Esophagus (tissue), 2 donors: ENCODE data around the gene TAPBP. TPM values are rescaled to one million over a fixed set of nuclear protein-coding genes. Genes with fewer than 3 reads are reported as not detected.

Source experiments
- H3K27ac ChIP-seq, 2 donors: one replicate each; pipeline ENCODE4 v1.5.1; 2013; ENCODE audit warnings: low read depth in 2 of 2, mild to moderate bottlenecking in 2 of 2, inconsistent platforms in 1 of 2, low read length in 1 of 2, moderate library complexity in 1 of 2
- H3K27me3 ChIP-seq, 2 donors: one replicate each; pipeline ENCODE4 v1.6.1; 2013; ENCODE audit warnings: low read length in 2 of 2, control low read depth in 1 of 2, mild to moderate bottlenecking in 1 of 2; ENCODE audit not compliant: insufficient read depth in 2 of 2, control insufficient read depth in 1 of 2
- H3K36me3 ChIP-seq, 2 donors: one replicate each; pipeline ENCODE4 v1.6.1; 2013; ENCODE audit warnings: low read length in 1 of 2; ENCODE audit not compliant: control insufficient read depth in 2 of 2, insufficient read depth in 2 of 2
- H3K4me1 ChIP-seq, 2 donors: one replicate each; pipeline ENCODE4 v1.6.1; 2013; ENCODE audit warnings: low read length in 1 of 2; ENCODE audit not compliant: control insufficient read depth in 2 of 2, insufficient read depth in 2 of 2
- H3K4me3 ChIP-seq, 2 donors: one replicate each; pipeline ENCODE4 v1.5.1; 2013; ENCODE audit warnings: low read length in 2 of 2, mild to moderate bottlenecking in 2 of 2, low read depth in 1 of 2, moderate library complexity in 1 of 2
- H3K9me3 ChIP-seq, 2 donors: one replicate each; pipeline ENCODE4 v1.6.1; 2013; ENCODE audit warnings: mild to moderate bottlenecking in 2 of 2, low read depth in 1 of 2, low read length in 1 of 2, moderate library complexity in 1 of 2; ENCODE audit not compliant: control insufficient read depth in 2 of 2, insufficient read depth in 1 of 2
- WGBS, 2 donors: extraction: QIAGEN DNeasy Blood & Tissue Kit; methylation state at CpG; one replicate each; pipeline ENCODE4 v1.1.7; 2013; 5-methylcytosine and 5-hydroxymethylcytosine counted together
- polyA plus RNA-seq, 2 donors: library from polyadenylated mRNA; stranded (reverse); fragments of 200-250 nt; gene quantifications; one replicate each; pipeline ENCODE4 v1.2.3, GENCODE V29; 2013
- donor health status: healthy with polysubstance abuse.
- donor health status: Bipolar disorder and iron deficiency.

TAPBP gene
- polyA plus RNA-seq, 2 donors, result 20.1 to 39.8 TPM

DNA sequence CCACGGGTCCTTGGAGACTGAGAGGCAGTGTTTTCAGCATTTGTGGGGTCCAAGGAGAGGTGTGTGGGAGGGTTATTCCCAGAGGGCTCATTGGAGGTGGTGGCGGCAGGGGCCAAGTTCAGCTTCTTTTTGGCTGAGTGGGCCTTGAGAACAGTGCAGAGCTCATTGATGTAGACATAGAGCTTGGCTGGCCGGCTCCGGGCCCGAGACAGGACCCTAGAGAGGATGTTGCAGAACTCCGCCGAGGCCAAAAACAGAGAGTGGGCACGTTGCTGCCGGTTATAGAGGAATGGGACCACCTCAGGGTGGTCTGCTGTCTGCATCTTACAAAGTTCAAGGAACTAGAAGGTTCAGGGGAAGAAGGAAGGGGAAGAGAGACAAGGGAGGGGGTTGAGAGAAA lies 7.3 kb upstream of the TAPBP start:
- H3K36me3 ChIP-seq, result peaks cover 18 to 24% of the 10 kb centered on the region in 2 donors
- peak overlapping the region in 1 of 2 donors; percentile 92 for H3K4me3 ChIP-seq
- WGBS, 2 donors, result 73 to 80% methylated on average over 9 of the region's 9 CpGs
- no peaks in the 10 kb centered on the region for H3K27me3 ChIP-seq
- H3K4me1 ChIP-seq, result peaks cover 2 to 18% of the 10 kb centered on the region in 2 donors
- H3K9me3 ChIP-seq, result no peaks in the 10 kb centered on the region
- H3K27ac ChIP-seq, result no peak overlapping the region

DNA sequence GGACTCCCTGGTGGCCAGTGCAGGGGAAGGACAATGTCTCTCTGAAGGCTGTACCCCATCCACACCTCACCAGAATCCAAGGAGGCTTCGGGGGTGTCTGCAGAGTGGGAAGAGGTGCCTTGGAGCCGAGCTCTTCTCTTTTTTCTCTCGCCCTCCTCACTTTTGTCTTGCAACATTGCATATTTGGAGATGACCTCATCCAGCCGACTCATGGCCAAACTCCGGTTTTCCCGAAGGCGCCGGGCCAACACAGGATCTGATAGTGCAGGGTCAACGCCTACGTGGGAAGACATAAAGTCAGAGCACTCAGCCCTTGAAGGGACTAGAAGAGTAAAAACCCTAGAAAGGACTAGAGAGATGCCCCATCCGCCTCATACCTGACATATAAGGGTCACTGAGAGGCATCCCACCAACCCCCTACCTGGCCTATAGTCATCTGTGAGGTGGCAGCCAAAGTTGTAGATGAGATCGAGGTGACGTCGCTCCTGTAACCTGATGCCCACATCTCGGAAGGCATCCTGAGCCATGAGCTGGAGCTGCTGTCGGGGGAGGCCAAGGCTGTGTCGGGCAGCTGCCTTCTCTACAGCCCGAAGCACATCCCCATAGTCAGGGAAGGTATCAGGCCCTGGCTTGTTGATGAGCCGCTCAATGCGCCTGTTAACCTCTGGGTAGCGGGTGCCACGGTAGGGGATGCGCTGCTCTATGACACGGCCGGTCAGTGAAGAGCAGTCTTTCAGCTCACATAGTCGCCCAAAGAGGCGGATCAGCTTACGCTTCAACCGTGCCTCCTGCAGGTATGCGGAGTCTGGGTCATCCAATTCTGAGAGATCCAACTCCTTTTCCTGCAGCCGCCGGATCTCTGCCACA lies 6.7 kb upstream of the TAPBP start:
- Histone ChIP-seq H3K4me1 (peaks cover 2 to 22% of the 10 kb centered on the region in 2 donors), H3K27me3 (no peaks in the 10 kb centered on the region), H3K36me3 (peaks cover 18 to 24% of the 10 kb centered on the region in 2 donors), H3K9me3 (no peaks in the 10 kb centered on the region), H3K4me3 (no peak overlapping the region), H3K27ac (peak overlapping the region in 1 of 2 donors; percentile 26)
- 72 to 75% methylated on average over 32 of the region's 32 CpGs for WGBS, 2 donors

DNA sequence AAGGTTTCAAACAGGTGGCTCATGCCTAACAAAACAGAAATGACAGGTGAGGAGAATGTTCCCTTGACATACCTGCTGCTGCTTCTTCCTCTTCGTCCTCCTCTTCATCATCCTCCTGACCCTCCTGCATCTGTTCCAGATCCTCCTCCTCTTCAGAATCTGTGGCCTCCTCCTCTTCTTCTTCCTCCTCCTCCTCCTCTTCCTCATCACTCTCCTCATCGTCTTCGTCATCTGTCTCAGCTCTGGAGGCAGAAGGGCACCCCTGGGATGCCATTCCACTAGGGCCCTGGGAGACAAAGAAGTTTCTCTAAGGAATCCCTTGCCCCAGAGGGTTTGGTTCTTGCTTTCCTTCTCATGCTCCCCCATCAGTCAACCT lies 6.0 kb upstream of the TAPBP start:
- no peaks in the 10 kb centered on the region for H3K27me3 ChIP-seq
- H3K4me3 ChIP-seq, result no peak overlapping the region
- H3K36me3 ChIP-seq, result peaks cover 18 to 24% of the 10 kb centered on the region in 2 donors
- H3K9me3 ChIP-seq, result no peaks in the 10 kb centered on the region
- 85 to 89% methylated on average over 3 of the region's 3 CpGs for WGBS, 2 donors
- H3K27ac ChIP-seq, result peak overlapping the region in 1 of 2 donors; percentile 26
- H3K4me1 ChIP-seq, result peaks cover 5 to 28% of the 10 kb centered on the region in 2 donors

DNA sequence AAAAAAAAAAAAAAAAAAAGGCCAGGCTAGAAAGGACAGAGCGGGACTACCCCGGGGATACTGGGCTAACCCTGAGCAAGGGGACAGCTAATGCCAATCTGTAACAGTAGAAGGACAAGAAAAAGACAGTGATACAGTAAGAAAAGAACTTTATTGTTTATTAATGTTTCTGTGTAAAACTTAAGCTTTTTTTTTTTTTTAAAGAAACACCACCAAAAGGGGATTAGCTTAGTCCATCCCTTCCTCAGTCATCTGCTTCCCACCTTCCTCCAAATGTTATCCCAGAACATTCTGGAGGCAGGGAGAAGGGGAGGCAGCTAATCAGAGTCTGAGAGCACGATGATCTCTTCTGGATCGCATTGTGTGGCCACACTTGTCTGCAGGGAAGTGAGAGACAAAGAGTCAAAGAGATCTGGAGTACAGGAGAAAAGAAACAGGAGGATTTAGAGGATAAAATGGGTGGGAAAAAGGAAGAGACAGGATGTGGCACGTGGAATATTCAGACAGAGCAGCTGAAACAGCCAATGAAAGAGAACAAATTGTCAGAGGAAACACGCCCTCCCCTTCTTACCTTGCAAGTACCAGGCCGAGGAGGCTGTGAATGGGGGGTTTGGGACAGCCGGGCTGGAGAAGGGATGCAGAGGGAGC lies 4.7 kb upstream of the TAPBP start:
- 62 to 66% methylated on average over 8 of the region's 8 CpGs for WGBS, 2 donors
- Histone ChIP-seq H3K36me3 (peaks cover 18 to 24% of the 10 kb centered on the region in 2 donors), H3K27ac (peak overlapping the region; percentile 88 to 90), H3K4me1 (peaks cover 7 to 26% of the 10 kb centered on the region in 2 donors), H3K9me3 (no peaks in the 10 kb centered on the region), H3K4me3 (peak overlapping the region in 1 of 2 donors; percentile 50), H3K27me3 (no peaks in the 10 kb centered on the region)

DNA sequence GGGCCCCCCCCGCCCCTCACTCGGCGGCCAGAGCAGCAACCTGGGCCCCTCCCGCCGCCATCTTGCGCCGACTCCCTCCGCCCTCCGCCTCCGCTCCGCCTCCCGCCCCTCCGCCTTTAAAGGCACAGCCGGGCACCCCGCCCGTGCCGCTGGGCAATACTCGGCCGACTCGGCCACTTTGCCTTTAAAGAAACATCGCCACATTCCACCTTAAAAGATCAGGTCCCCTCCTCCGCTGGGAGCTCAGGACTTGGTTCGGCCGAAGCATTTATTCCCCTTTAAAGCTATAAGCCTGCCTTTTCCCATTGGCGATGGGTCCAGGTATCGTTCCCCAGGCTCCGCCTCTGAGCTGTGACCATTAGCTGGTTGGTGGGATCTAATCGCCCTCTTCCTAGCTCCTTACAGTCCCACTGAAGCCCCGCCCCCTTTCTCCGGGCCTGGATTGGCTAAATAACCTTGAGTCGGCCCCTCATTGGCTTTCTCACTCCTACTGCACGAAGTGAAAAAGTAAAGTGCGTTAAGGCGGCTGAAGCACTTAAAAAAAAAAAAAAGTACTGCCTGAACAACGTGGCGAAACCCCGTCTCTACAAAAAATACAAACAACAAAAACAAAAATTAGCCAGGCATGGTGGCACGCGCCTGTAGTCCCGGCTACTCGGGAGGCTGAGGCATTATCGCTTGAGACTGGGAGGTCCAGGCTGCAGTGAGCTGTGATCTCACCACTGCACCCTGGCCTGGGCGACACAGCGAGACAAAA lies 4.0 kb upstream of the TAPBP start, which contains the start of gene ZBTB22:
Gene ZBTB22 (minus strand): TSS at position 76 of the 757 bp plus-strand sequence. CDS start 828 bp downstream, outside the sequence.
- H3K36me3 ChIP-seq, result peaks cover 18 to 24% of the 10 kb centered on the region in 2 donors
- H3K4me3 ChIP-seq, result peak within 1 kb of the TSS; percentile 50 to 53
- WGBS, 2 donors, result 2% methylated on average over 36 to 44 of the region's 44 CpGs
- peaks cover 7 to 26% of the 10 kb centered on the region in 2 donors for H3K4me1 ChIP-seq
- H3K27me3 ChIP-seq, result no peaks in the 10 kb centered on the region
- H3K9me3 ChIP-seq, result no peaks in the 10 kb centered on the region
- peak within 1 kb of the TSS; percentile 88 to 90 for H3K27ac ChIP-seq

DNA sequence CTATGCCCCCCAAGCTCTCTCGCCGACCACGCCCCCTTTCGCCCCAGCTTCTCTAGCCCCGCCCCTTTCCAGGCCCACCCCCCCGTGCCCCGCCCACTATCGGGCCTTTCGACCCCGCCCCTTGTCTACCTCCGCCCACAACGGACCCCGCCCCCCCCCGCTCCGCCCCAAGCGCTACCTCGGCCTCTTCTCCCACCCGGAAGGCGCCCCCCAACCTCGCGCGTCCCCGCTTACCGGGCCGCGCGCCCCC lies 3.5 kb upstream of the TAPBP start:
- peak overlapping the region; percentile 88 to 90 for H3K27ac ChIP-seq

DNA sequence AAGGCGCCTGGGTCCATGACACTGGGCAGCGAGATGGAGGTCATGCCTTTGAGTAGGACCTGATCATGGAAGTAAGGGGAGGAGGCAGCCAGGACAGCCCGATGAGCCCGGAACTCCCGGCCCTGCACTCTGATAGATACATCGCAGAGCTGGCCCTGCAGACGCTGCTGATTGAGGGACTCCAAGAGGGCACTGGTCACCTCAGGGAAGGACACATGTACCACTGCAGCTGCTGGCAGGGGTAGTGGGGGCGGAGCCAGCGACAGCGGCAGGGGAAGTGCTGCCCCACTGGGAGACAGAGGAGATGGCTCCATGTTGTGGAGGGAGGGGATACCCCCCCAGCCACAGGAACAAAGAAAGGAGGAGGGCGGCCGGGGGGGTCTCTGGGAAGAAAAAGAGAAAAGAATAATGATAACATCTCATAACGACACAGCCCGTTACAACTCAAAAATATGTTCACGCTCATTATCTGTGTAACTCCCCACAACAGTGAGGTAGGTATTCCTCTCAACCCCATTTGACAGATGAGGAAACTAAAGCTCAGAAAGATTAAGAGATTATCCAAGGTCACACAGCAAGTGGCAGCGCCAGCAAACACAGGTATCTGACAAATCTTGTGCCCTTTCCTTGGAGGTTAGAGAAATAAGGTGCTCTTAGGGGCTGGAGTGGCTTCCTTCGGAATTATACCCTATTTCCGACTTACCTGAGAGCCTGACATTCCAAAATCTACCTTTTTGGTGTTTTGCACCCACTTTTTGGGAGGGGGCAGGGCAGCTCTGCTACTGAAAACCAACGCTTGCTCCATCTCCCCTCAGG lies 2.9 kb upstream of the TAPBP start:
- Histone ChIP-seq H3K27me3 (no peaks in the 10 kb centered on the region), H3K27ac (peak overlapping the region; percentile 88 to 90), H3K4me3 (peak overlapping the region in 1 of 2 donors; percentile 50), H3K4me1 (peaks cover 6 to 28% of the 10 kb centered on the region in 2 donors), H3K9me3 (no peaks in the 10 kb centered on the region), H3K36me3 (peaks cover 18 to 24% of the 10 kb centered on the region in 2 donors)
- WGBS, 2 donors, result 75 to 78% methylated on average over 19 of the region's 19 CpGs

More for the DNA sequence above, 3.5 kb upstream of the TAPBP start:
- 0 to 2% methylated on average over 8 to 27 of the region's 27 CpGs for WGBS, 2 donors
- H3K27me3 ChIP-seq, result no peaks in the 10 kb centered on the region
- peak overlapping the region; percentile 50 to 53 for H3K4me3 ChIP-seq
- H3K4me1 ChIP-seq, result peaks cover 7 to 28% of the 10 kb centered on the region in 2 donors
- no peaks in the 10 kb centered on the region for H3K9me3 ChIP-seq
- H3K36me3 ChIP-seq, result peaks cover 18 to 24% of the 10 kb centered on the region in 2 donors

DNA sequence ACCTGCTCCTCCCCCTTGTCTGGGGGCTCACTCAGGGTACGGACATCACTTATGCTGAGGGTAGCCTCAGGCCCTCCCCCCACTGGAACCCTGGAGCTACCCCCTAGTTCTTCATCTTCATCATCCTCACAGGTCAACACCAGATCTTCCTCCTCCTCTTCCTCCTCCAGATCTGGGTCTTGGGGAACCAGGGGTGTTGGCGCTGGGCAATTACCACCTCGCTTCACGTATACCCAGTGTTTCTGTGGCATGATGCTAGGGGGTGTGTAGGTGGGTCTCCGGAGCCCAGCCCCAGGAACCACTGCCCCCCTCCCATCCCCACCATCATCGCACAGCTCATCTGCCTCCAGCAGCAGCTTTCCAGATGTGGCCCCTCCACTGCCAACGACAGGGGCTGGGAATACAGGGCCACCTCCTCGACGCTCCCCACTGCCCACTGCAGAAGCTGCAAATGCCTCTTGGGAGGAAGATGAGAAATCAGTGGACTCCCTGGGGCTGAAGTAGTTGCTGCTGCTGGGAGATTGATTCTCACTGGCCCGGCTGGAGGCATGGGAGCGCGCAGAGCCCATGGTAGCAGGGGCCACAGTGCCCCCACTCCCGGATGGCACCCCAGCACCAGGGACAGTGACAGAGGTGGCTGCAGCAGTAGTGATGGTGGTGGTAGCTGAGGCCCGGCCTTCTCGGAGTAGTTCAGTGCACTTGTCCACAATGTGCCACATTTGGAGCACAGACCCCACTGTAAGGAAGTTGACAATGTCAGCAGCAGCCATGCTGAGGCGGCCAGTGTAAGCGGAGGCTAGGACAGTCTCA lies 2.1 kb upstream of the TAPBP start:
- H3K4me3 ChIP-seq, result no peak overlapping the region
- 88 to 93% methylated on average over 17 of the region's 17 CpGs for WGBS, 2 donors
- no peak overlapping the region for H3K27ac ChIP-seq
- peaks cover 4 to 27% of the 10 kb centered on the region in 2 donors for H3K4me1 ChIP-seq
- H3K27me3 ChIP-seq, result no peaks in the 10 kb centered on the region
- peaks cover 16 to 24% of the 10 kb centered on the region in 2 donors for H3K36me3 ChIP-seq
- H3K9me3 ChIP-seq, result no peaks in the 10 kb centered on the region
